DND-41 (cell line): ENCODE data around the gene PABPC1L.

ENCODE experiments used
- ATAC-seq: fragments of 200-7000 bp; cut with Tn5 transposase; 3 replicates; pipeline ENCODE4 v1.9.1; 2021; ENCODE audit warnings: low read depth; ENCODE audit not compliant: insufficient read depth
- DNase-seq: peaks from one replicate; pipeline ENCODE4 v3.0.0-alpha.2; 2020
- H2AFZ ChIP-seq: 2 replicates; pipeline ENCODE4 v1.6.0; 2012; ENCODE audit warnings: low read depth, low read length
- H3K27ac ChIP-seq: 2 replicates; pipeline ENCODE4 v1.5.1; 2012; ENCODE audit warnings: low read length, inconsistent platforms
- H3K27me3 ChIP-seq: fragments of 200-600 bp; sonication (generic); 2 replicates; pipeline ENCODE4 v1.6.0; 2012; ENCODE audit warnings: low read length, mild to moderate bottlenecking, inconsistent platforms; ENCODE audit not compliant: insufficient read depth, poor library complexity
- H3K36me3 ChIP-seq: 2 replicates; pipeline ENCODE4 v1.5.1; 2012; ENCODE audit warnings: low read length, inconsistent platforms; ENCODE audit not compliant: insufficient read depth
- H3K4me1 ChIP-seq: 2 replicates; pipeline ENCODE4 v1.5.1; 2012; ENCODE audit warnings: mild to moderate bottlenecking, low read length; ENCODE audit not compliant: insufficient read depth
- H3K4me2 ChIP-seq: 2 replicates; pipeline ENCODE4 v1.6.0; 2012; ENCODE audit warnings: mild to moderate bottlenecking, moderate library complexity, low read length, inconsistent platforms; ENCODE audit not compliant: insufficient read depth
- H3K4me3 ChIP-seq, 2 experiments: fragments of 200-600 bp in 1 of 2; shearing (Covaris generic) in 1 of 2; 2 replicates each; pipeline ENCODE4 v1.5.1; 2012 to 2016; ENCODE audit warnings: inconsistent platforms in 2 of 2, low read length in 2 of 2, mild to moderate bottlenecking in 2 of 2, low read depth in 1 of 2, moderate library complexity in 1 of 2
- H3K79me2 ChIP-seq: 2 replicates; pipeline ENCODE4 v1.6.0; 2012; ENCODE audit warnings: low read length, inconsistent platforms; ENCODE audit not compliant: insufficient read depth
- H3K9ac ChIP-seq: 2 replicates; pipeline ENCODE4 v1.6.0; 2012; ENCODE audit warnings: low read depth, mild to moderate bottlenecking, inconsistent platforms, low read length, moderate library complexity
- H3K9me3 ChIP-seq: 2 replicates; pipeline ENCODE4 v1.5.1; 2012; ENCODE audit warnings: low read length, moderate library complexity, mild to moderate bottlenecking, inconsistent platforms; ENCODE audit not compliant: insufficient read depth, severe bottlenecking
- H4K20me1 ChIP-seq: 2 replicates; pipeline ENCODE4 v1.6.0; 2012; ENCODE audit warnings: low read length; ENCODE audit not compliant: insufficient read depth
- CTCF ChIP-seq: IDR thresholded peaks from 2 replicates; pipeline ENCODE4 v1.5.1; 2012; ENCODE audit warnings: borderline replicate concordance, low read length, moderate library complexity, mild to moderate bottlenecking; ENCODE audit not compliant: poor library complexity, severe bottlenecking; ENCODE audit errors: extremely low read depth
- EZH2 ChIP-seq: IDR thresholded peaks from 3 replicates; pipeline ENCODE4 v1.6.1; 2012; ENCODE audit warnings: borderline replicate concordance, low read depth, mild to moderate bottlenecking, moderate library complexity, low read length, inconsistent platforms; ENCODE audit not compliant: severe bottlenecking

Gene PABPC1L

GRCh38 chr20:44952731-44953130 lies 42.9 kb downstream of the PABPC1L start:
- ATAC-seq: no peak
- Histone ChIP-seq H3K27ac (no peak overlapping the region), H3K4me3 (no peak overlapping the region), H3K4me2 (no peak overlapping the region), H3K9me3 (no peaks in the 10 kb centered on the region), H3K9ac (no peak overlapping the region), H3K36me3 (peaks cover 98% of the 10 kb centered on the region), H3K79me2 (peaks cover 15% of the 10 kb centered on the region), H4K20me1 (peaks cover 18% of the 10 kb centered on the region), H3K4me1 (peaks cover 3% of the 10 kb centered on the region; the same call in 1 of the 2 replicates), H2AFZ (no peak overlapping the region), H3K27me3 (no peaks in the 10 kb centered on the region)
- no peak for TF ChIP-seq EZH2
- TF ChIP-seq CTCF: no peak
- no peak for DNase-seq

DNA sequence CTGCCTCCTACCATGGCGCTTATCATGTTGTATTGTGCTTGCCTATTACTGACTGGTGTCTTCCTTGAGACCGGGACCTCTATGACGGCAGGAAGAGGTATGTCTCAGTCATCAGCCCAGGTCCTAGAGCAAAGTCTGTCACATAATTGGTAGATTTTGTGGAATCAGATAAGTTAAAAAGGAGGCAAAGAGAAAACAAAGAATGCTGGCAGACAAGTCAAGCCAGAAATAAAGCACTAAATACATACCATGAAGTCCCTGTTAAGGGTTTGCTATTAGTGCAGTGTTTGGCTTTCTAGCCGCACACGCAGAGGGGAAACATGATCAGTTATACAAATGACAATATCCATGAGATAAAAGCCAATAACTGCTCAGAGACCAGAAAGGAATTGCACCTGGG lies 44.4 kb downstream of the PABPC1L start:
- Histone ChIP-seq H3K4me2 (no peak overlapping the region), H3K27me3 (no peaks in the 10 kb centered on the region), H3K9me3 (no peaks in the 10 kb centered on the region), H3K27ac (no peak overlapping the region), H3K79me2 (peaks cover 29% of the 10 kb centered on the region), H3K9ac (no peak overlapping the region), H2AFZ (no peak overlapping the region), H4K20me1 (peaks cover 25% of the 10 kb centered on the region), H3K4me3 (no peak overlapping the region), H3K4me1 (peaks cover 17% of the 10 kb centered on the region), H3K36me3 (peaks cover 92% of the 10 kb centered on the region)
- no peak for ATAC-seq
- DNase-seq: no peak
- no peak for TF ChIP-seq EZH2
- TF ChIP-seq CTCF: no peak

DNA sequence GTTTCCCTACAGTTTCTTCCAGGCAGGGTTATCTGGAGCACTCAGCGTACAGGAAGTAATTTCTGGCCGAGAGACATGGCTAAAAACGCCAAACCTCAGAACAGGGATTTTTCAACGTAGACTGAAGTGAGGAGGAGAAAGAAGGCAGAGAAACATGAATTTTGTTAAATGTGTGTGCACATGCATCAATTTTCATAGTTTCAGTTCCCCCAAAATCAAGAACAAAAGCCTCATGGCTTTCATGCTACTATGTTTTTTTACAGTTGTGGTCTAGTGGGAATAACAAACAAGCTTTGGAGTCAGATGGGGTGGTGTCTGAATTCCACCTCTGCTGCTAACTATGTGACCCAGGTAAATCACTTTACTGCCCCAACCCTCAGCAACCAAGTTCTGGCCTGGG lies 45.4 kb downstream of the PABPC1L start:
- no peak for DNase-seq
- H3K36me3 ChIP-seq: peaks cover 81% of the 10 kb centered on the region
- H2AFZ ChIP-seq: no peak overlapping the region
- no peak for ATAC-seq
- H3K27ac ChIP-seq: no peak overlapping the region
- H3K4me1 ChIP-seq: peaks cover 22% of the 10 kb centered on the region
- H4K20me1 ChIP-seq: peaks cover 29% of the 10 kb centered on the region
- no peaks in the 10 kb centered on the region for H3K9me3 ChIP-seq
- H3K27me3 ChIP-seq: no peaks in the 10 kb centered on the region
- no peak overlapping the region for H3K9ac ChIP-seq
- no peak for TF ChIP-seq CTCF
- TF ChIP-seq EZH2: no peak
- no peak overlapping the region for H3K4me3 ChIP-seq
- H3K4me2 ChIP-seq: no peak overlapping the region
- H3K79me2 ChIP-seq: peaks cover 39% of the 10 kb centered on the region

DNA sequence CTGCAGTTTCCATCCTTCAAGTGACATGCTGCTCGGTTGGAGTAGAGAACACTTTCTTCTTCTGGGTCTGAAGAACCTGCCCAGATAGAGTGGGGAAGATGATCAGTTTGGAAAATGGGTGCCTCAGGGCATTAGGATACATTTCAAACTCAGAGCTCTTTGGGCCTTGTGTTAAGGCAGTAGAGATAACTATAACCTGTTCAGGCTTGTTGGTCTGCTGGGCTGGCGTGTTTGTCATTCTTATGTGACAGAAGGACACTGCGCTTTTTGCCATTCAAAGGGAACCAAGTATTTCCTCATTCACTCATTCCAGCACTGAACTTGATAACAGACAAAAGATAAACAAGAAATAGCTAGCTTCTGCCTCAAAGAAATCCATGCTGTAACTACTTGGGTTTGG lies 46.5 kb downstream of the PABPC1L start:
- Histone ChIP-seq H2AFZ (no peak overlapping the region), H3K9ac (no peak overlapping the region), H3K36me3 (peaks cover 70% of the 10 kb centered on the region), H3K4me2 (no peak overlapping the region), H3K27ac (no peak overlapping the region), H3K27me3 (no peaks in the 10 kb centered on the region), H3K4me3 (no peak overlapping the region), H4K20me1 (peaks cover 29% of the 10 kb centered on the region), H3K79me2 (peaks cover 42% of the 10 kb centered on the region), H3K4me1 (peaks cover 33% of the 10 kb centered on the region), H3K9me3 (no peaks in the 10 kb centered on the region)
- DNase-seq (no peak), ATAC-seq (no peak)
- TF ChIP-seq CTCF (no peak), EZH2 (no peak)
